ENCODE measurements around the gene ICAM3.
"Not testable (repeated sequence)": the region's sequence is repeated elsewhere in the genome, so short reads cannot be mapped to it uniquely, and the experiment has no call there.

ICAM3 gene

GRCh38 chr19:10346509-10346908, 7.1 kb upstream of the ICAM3 start:
- no peak for DNase-seq (ENCODE audit: low spot score)

- DNase-seq (ENCODE audit: low spot score), result no peak
Measured at GRCh38 chr19:10344780-10345179, 5.4 kb upstream of the ICAM3 start.

- DNase-seq (ENCODE audit: low spot score), result no peak
Measured at GRCh38 chr19:10343495-10343894, 4.1 kb upstream of the ICAM3 start.

- no peak for DNase-seq (ENCODE audit: low spot score)
Measured at GRCh38 chr19:10339977-10340376, 553 bp upstream of the ICAM3 start.

- no peak for DNase-seq (ENCODE audit: low spot score)
Measured at GRCh38 chr19:10338940-10339339, 484 bp downstream of the ICAM3 start.

- not testable (repeated sequence) for DNase-seq (ENCODE audit: low spot score)
Measured at GRCh38 chr19:10336725-10337124, 2.7 kb downstream of the ICAM3 start.

- DNase-seq (ENCODE audit: low spot score), result no peak
Measured at GRCh38 chr19:10335352-10335985, 4.0 kb downstream of the ICAM3 start.

- DNase-seq (ENCODE audit: low spot score), result peak; percentile 85
Measured at GRCh38 chr19:10334588-10335351, 4.7 kb downstream of the ICAM3 start.

GRCh38 chr19:10333758-10334587, 5.5 kb downstream of the ICAM3 start:
- DNase-seq (ENCODE audit: low spot score), result no peak

- DNase-seq (ENCODE audit: low spot score), result peak; percentile 96
Measured at GRCh38 chr19:10332965-10333757, 6.3 kb downstream of the ICAM3 start, which contains the start of gene RAVER1. Gene RAVER1 (minus strand): TSS chr19:10333529. CDS start chr19:10333507, 22 bp downstream.

- DNase-seq (ENCODE audit: low spot score), result no peak
Measured at GRCh38 chr19:10332158-10332964, 7.1 kb downstream of the ICAM3 start.

- no peak for DNase-seq (ENCODE audit: low spot score)
Measured at GRCh38 chr19:10329555-10329954, 9.9 kb downstream of the ICAM3 start.

GRCh38 chr19:10328558-10329429, 10.6 kb downstream of the ICAM3 start:
- DNase-seq (ENCODE audit: low spot score), result no peak

GRCh38 chr19:10327793-10328192, 11.6 kb downstream of the ICAM3 start:
- DNase-seq (ENCODE audit: low spot score), result no peak

GRCh38 chr19:10325732-10326131, 13.7 kb downstream of the ICAM3 start:
- no peak for DNase-seq (ENCODE audit: low spot score)

- no peak for DNase-seq (ENCODE audit: low spot score)
Measured at GRCh38 chr19:10321874-10322835, 17.3 kb downstream of the ICAM3 start.

- no peak for DNase-seq (ENCODE audit: low spot score)
Measured at GRCh38 chr19:10321417-10321797, 18.0 kb downstream of the ICAM3 start.

GRCh38 chr19:10320602-10321416, 18.6 kb downstream of the ICAM3 start:
- no peak for DNase-seq (ENCODE audit: low spot score)
